ENCODE data around the gene ETV6. TPM values are rescaled to one million over a fixed set of nuclear protein-coding genes. Genes with fewer than 3 reads are reported as not detected.

ETV6 gene
- total and polyA plus RNA-seq, 12 donors = 2.7 to 33.5 (median 15.2) TPM

DNA sequence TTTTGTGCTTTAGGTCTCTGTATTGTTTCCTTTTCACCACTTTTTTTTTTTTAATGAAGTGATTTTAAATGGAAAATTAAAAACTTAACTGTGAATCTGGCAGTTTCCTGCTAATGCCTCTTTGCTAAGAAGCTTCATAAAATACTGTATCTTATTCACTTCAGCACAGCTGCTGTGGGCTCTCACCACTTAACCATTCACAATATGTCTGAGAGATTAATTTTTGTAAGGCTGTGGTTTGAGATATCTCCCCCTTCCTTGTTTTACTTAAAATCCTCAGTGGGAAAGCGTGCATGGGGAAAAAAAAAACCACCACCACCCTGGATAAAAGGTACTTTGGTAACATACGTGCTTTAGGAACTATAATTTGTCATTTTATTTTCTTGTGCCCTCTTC is 115.9 kb downstream of the ETV6 start:
- H3K4me3 ChIP-seq = peak overlapping the region in 2 of 10 donors; percentile 6 to 19
- WGBS, 2 donors = 65 to 79% methylated on average over 2 of the region's 2 CpGs
- H3K27me3 ChIP-seq = no peaks in the 10 kb centered on the region
- TF ChIP-seq CTCF (IDR thresholded peaks at IDR 0.05) = no peak
- H3K36me3 ChIP-seq = no peaks in the 10 kb centered on the region
- ATAC-seq = no peak
- DNase-seq = no peak
- H3K27ac ChIP-seq = peak overlapping the region in 9 of 10 donors; percentile 29 to 94 (median 82)
- intact Hi-C loops (cut with DNase I) = loop anchor here in 3 of 10 donors (5.0 to 10.0 kb wide), 2 partner anchors 97 to 111 kb away; no protein-coding TSS in a partner anchor
- no peaks in the 10 kb centered on the region for H3K9me3 ChIP-seq
- peaks cover 8 to 95% (median 60%) of the 10 kb centered on the region in 9 donors for H3K4me1 ChIP-seq

GRCh38 chr12:11765817-11766794 is 116.6 kb downstream of the ETV6 start:
- DNase-seq (peak in 1 of 2 donors; percentile 67), ATAC-seq (peak; percentile 59 to 85 (median 78))
- H3K4me1 ChIP-seq = peaks cover 8 to 100% (median 66%) of the 10 kb centered on the region in 9 donors
- H3K27ac ChIP-seq = peak overlapping the region; percentile 5 to 94 (median 80)
- H3K36me3 ChIP-seq = no peaks in the 10 kb centered on the region
- H3K27me3 ChIP-seq = no peaks in the 10 kb centered on the region
- H3K4me3 ChIP-seq = peak overlapping the region in 4 of 10 donors; percentile 5 to 21 (median 12)
- WGBS, 2 donors = 36 to 50% methylated on average over 19 of the region's 19 CpGs
- intact Hi-C loops (cut with DNase I) = loop anchor here in 3 of 10 donors (5.0 to 10.0 kb wide), 2 partner anchors 96 to 111 kb away; no protein-coding TSS in a partner anchor
- TF ChIP-seq CTCF (IDR thresholded peaks at IDR 0.05) = no peak
- H3K9me3 ChIP-seq = no peaks in the 10 kb centered on the region

DNA sequence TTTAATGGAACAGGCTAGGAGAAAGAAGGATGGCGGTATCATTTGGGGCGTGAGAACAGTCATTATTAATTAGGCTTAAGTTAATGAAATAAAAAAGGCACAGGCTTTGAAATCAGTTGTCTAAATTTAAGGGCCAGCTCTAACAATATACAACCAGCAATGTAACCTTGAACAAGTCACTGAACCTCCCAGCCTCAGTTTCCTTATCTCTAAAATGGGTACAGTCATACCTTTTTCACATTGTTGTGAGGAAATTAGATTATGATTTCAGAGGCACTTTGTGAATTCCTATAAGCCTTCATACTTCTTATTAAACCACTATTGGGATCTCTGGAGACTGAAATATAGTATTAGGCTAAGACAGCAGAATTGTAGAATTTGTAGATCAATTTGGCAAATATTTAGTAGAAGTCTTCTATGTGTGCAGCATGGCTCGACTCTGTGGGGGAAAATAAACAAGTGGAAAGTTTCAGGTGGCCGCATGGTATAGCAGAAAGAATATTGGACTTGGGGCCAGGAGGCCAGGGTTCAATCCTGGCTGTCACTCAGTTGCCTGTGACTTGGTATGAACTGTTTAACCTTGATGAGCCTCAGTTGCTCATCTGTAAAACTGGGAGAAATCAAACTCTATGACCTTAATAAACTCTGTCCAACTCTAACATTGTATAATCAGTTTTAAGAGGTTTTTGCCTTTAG is 117.7 kb downstream of the ETV6 start:
- DNase-seq (no peak), ATAC-seq (no peak)
- Histone ChIP-seq H3K9me3 (no peaks in the 10 kb centered on the region), H3K27ac (peak overlapping the region in 8 of 10 donors; percentile 9 to 94 (median 83)), H3K4me1 (peaks cover 8 to 100% (median 64%) of the 10 kb centered on the region in 9 donors), H3K4me3 (no peak overlapping the region), H3K27me3 (no peaks in the 10 kb centered on the region), H3K36me3 (no peaks in the 10 kb centered on the region)
- intact Hi-C loops (cut with DNase I) = loop anchor here in 3 of 10 donors (5.0 to 10.0 kb wide), 2 partner anchors 95 to 112 kb away; no protein-coding TSS in a partner anchor
- TF ChIP-seq CTCF (IDR thresholded peaks at IDR 0.05) = no peak
- WGBS, 2 donors = 83 to 95% methylated on average over 4 of the region's 4 CpGs

- no peak for TF ChIP-seq CTCF (IDR thresholded peaks at IDR 0.05)
- Histone ChIP-seq H3K9me3 (no peaks in the 10 kb centered on the region), H3K27me3 (no peaks in the 10 kb centered on the region), H3K4me1 (peaks cover 8 to 95% (median 58%) of the 10 kb centered on the region in 9 donors), H3K27ac (peak overlapping the region in 6 of 10 donors; percentile 9 to 94 (median 84)), H3K36me3 (no peaks in the 10 kb centered on the region), H3K4me3 (no peak overlapping the region)
- intact Hi-C loops (cut with DNase I) = loop anchor here in 3 of 10 donors (5.0 to 10.0 kb wide), 2 partner anchors 95 to 113 kb away; no protein-coding TSS in a partner anchor
- ATAC-seq (no peak), DNase-seq (no peak)
- 53 to 66% methylated on average over 3 of the region's 3 CpGs for WGBS, 2 donors
These were observed 118.3 kb downstream of the ETV6 start for GRCh38 chr12:11767798-11768197.
